ENCODE results near the gene DNM3.

DNM3 gene

GRCh38 chr1:172163498-172164215 lies 322.4 kb downstream of the DNM3 start:
- no peak for TF ChIP-seq CTCF (IDR thresholded peaks at IDR 0.05; ENCODE audit: low read depth, low read length, missing control alignments)
- no peak overlapping the region for H3K4me3 ChIP-seq (replicated peaks; ENCODE audit: low read depth, low read length)
- no peak for DNase-seq (ENCODE audit: extremely low read depth, low read depth)

DNA sequence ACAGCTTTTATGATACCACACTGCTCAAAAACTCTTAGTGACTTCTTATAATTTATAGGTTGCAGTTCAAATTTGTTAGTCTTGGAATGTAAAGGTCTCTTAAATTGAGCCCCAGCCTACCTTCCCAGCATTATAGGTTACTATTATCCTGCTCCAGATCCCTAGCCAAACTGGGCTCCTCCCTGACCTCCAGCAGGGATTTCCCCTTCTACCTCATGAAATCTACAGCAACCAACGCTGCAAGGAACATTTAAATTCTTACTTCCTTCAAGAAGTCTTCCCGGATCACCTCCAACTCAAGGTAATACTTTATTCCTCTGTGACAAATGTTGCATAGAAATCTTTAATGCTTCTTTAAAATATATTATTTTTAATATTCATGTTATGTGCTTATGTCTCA lies 324.1 kb downstream of the DNM3 start:
- H3K4me3 ChIP-seq (replicated peaks; ENCODE audit: low read depth, low read length): no peak overlapping the region
- no peak for DNase-seq (ENCODE audit: extremely low read depth, low read depth)
- no peak for TF ChIP-seq CTCF (IDR thresholded peaks at IDR 0.05; ENCODE audit: low read depth, low read length, missing control alignments)

DNA sequence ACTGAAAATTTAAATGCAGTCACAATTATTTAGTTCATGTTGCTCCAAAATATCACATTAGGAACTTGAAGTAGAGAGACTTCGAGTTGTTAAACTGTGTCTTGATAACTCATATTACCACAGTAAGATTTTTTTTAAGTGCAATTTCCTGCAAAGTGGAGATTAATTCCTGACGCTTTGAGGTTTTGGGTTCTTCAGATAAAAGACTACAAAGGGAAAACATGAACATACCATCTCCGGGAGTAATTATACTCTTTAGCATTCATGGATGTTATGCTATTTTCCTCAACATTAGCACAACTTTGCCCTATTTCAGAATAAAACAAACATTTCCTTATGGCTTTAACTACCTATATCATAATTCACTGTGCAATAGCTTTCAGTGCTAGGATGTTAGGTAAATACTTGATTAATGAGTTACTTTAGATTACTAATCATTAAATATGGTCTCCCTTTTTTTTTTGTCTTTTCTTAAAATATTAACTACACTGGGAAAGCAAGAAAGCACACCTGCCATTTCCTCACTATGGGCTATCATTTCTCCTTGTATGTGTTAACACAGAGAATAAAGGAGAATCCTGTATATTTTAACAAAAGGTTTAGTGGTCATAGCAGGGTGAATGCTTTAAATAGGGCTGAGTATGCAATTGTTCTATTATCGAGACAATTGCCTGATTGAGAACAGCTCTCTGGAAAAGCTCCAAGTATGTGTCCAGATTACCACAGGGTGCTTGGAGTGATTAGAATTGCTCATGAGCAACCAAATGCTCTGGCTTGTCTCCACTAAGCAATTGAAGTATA lies 326.7 kb downstream of the DNM3 start:
- no peak overlapping the region for H3K4me3 ChIP-seq (replicated peaks; ENCODE audit: low read depth, low read length)
- no peak for TF ChIP-seq CTCF (IDR thresholded peaks at IDR 0.05; ENCODE audit: low read depth, low read length, missing control alignments)
- DNase-seq (ENCODE audit: extremely low read depth, low read depth): no peak

- DNase-seq (ENCODE audit: extremely low read depth, low read depth): no peak
- H3K4me3 ChIP-seq (replicated peaks; ENCODE audit: low read depth, low read length): no peak overlapping the region
- TF ChIP-seq CTCF (IDR thresholded peaks at IDR 0.05; ENCODE audit: low read depth, low read length, missing control alignments): no peak
Measured at GRCh38 chr1:172168597-172168872, 327.2 kb downstream of the DNM3 start.

DNA sequence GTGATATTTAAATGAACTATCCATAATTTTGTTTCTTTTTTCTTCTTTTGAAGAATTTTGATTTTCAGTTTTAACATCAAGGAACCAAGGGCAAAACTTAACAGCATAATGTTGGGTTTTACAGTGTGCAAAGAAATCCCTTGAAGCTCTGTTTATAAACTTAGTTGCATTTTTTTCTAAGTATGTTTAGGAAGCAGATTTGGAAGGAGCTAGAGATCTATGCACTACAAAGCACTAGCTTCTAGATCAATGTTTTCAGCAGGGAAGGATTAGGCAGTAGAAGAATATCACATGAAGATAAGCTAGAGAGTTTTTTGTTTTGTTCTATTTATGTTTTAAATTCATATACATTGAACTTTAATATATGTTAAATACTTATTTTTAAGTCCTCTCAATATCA lies 328.5 kb downstream of the DNM3 start:
- no peak for DNase-seq (ENCODE audit: extremely low read depth, low read depth)
- H3K4me3 ChIP-seq (replicated peaks; ENCODE audit: low read depth, low read length): no peak overlapping the region
- no peak for TF ChIP-seq CTCF (IDR thresholded peaks at IDR 0.05; ENCODE audit: low read depth, low read length, missing control alignments)

- no peak overlapping the region for H3K4me3 ChIP-seq (replicated peaks; ENCODE audit: low read depth, low read length)
- no peak for TF ChIP-seq CTCF (IDR thresholded peaks at IDR 0.05; ENCODE audit: low read depth, low read length, missing control alignments)
- DNase-seq (ENCODE audit: extremely low read depth, low read depth): no peak
Measured at GRCh38 chr1:172172352-172172831, 331.1 kb downstream of the DNM3 start.
